Naive thymus-derived CD4-positive, alpha-beta T cell (primary cell): ENCODE measurements around the gene TECPR2. TPM values are rescaled to one million over a fixed set of nuclear protein-coding genes. Genes with fewer than 3 reads are reported as not detected.

ENCODE experiments used
- ATAC-seq: fragments of 150-1000 bp; cut with Tn5 transposase; 2 replicates; pipeline ENCODE4 v1.10.0; 2021; ENCODE audit warnings: mild to moderate bottlenecking, moderate library complexity
- CTCF ChIA-PET: fragments of 350-600 bp; sonication (Branson Sonifier 250); formaldehyde crosslinking; loops from one replicate; lab custom pipeline; 2021; ENCODE audit warnings: antibody characterized with exemption; lab: Charles Lee
- POLR2A ChIA-PET: fragments of 350-600 bp; sonication (Branson Sonifier 250); formaldehyde crosslinking; loops from one replicate; lab custom pipeline; 2021; ENCODE audit warnings: antibody characterized with exemption, inconsistent platforms; lab: Charles Lee
- DNase-seq, 9 donors: peaks; one replicate each; pipeline versions ENCODE4 v3.0.0 to v3.0.0-alpha.2; 2020 to 2022; ENCODE audit warnings: mixed read lengths in 1 of 9
- H3K27ac ChIP-seq: one replicate; pipeline ENCODE4 v1.7.0; 2013; ENCODE audit warnings: mild to moderate bottlenecking, low read depth, low read length, moderate library complexity
- H3K27me3 ChIP-seq, 2 donors: one replicate each; pipeline ENCODE4 v1.7.0; 2013; ENCODE audit warnings: low read length in 2 of 2, mild to moderate bottlenecking in 2 of 2, moderate library complexity in 2 of 2; ENCODE audit not compliant: control insufficient read depth in 2 of 2, insufficient read depth in 2 of 2
- H3K36me3 ChIP-seq, 3 experiments: 1 replicate in 2 of 3; 2 replicates in 1 of 3; pipeline ENCODE4 v1.7.0; 2013; ENCODE audit warnings: low read length in 3 of 3, mild to moderate bottlenecking in 3 of 3, moderate library complexity in 1 of 3; ENCODE audit not compliant: insufficient read depth in 3 of 3, control insufficient read depth in 2 of 3
- H3K4me1 ChIP-seq, 2 donors: one replicate each; pipeline ENCODE4 v1.7.0; 2013; ENCODE audit warnings: low read length in 2 of 2, mild to moderate bottlenecking in 2 of 2, moderate library complexity in 1 of 2; ENCODE audit not compliant: control insufficient read depth in 2 of 2, insufficient read depth in 2 of 2
- H3K4me3 ChIP-seq: 2 replicates; pipeline ENCODE4 v1.7.0; 2013; ENCODE audit warnings: mild to moderate bottlenecking, low read length
- H3K9me3 ChIP-seq, 3 experiments: 1 replicate in 2 of 3; 2 replicates in 1 of 3; pipeline ENCODE4 v1.7.0; 2013; ENCODE audit warnings: low read length in 3 of 3; ENCODE audit not compliant: control insufficient read depth in 2 of 3
- H3K27ac Mint-ChIP-seq, 9 donors: one replicate each; pipeline ENCODE4 v1.8.0; 2020 to 2022; ENCODE audit warnings: mixed read lengths in 9 of 9, mild to moderate bottlenecking in 8 of 9, moderate library complexity in 5 of 9, inconsistent platforms in 2 of 9
- H3K27me3 Mint-ChIP-seq, 5 donors: one replicate each; pipeline ENCODE4 v1.8.0; 2021 to 2022; ENCODE audit warnings: mixed read lengths in 5 of 5, mild to moderate bottlenecking in 1 of 5
- H3K36me3 Mint-ChIP-seq, 5 donors: one replicate each; pipeline ENCODE4 v1.8.0; 2020 to 2022; ENCODE audit warnings: mixed read lengths in 5 of 5, mild to moderate bottlenecking in 3 of 5, inconsistent platforms in 1 of 5
- H3K4me1 Mint-ChIP-seq, 7 donors: one replicate each; pipeline ENCODE4 v1.8.0; 2020 to 2022; ENCODE audit warnings: mixed read lengths in 7 of 7, mild to moderate bottlenecking in 3 of 7, inconsistent platforms in 1 of 7
- H3K4me3 Mint-ChIP-seq, 10 donors: one replicate each; pipeline ENCODE4 v1.8.0; 2020 to 2022; ENCODE audit warnings: mild to moderate bottlenecking in 10 of 10, mixed read lengths in 10 of 10, moderate library complexity in 6 of 10, inconsistent platforms in 2 of 10
- H3K9me3 Mint-ChIP-seq, 11 donors: one replicate each; pipeline ENCODE4 v1.8.0; 2020 to 2022; ENCODE audit warnings: mixed read lengths in 11 of 11, mild to moderate bottlenecking in 4 of 11, inconsistent platforms in 1 of 11, moderate library complexity in 1 of 11
- intact Hi-C, 2 donors: fragments of 100-400 bp; cut with micrococcal nuclease; formaldehyde crosslinking; loops; one replicate each; pipeline ENCODE4 v1.15.1; 2023
- polyA plus RNA-seq, 2 donors: library from polyadenylated mRNA; unstranded; fragments of 300-500 nt; fragmentation: Illumina TruSeq; gene quantifications; one replicate each; pipeline ENCODE4 v1.2.3, GENCODE V29; 2021
- total RNA-seq, 6 experiments: library from RNA in 5 of 6; stranded (reverse) in 5 of 6; gene quantifications; 1 replicate in 5 of 6; 2 replicates in 1 of 6; pipeline ENCODE4 v1.2.3 and lab custom pipeline; 2021 to 2026

Gene TECPR2
- 10 to 100 TPM in 3 of 5 experiments, 1 to 10 TPM in 2; 8.7 to 12.9 (median 11.4) TPM for total RNA-seq
- polyA plus RNA-seq: 1 to 10 TPM; 5.2 to 6.7 TPM
- 25.6 reads per million, percentile 56 among the genes with 10 or more reads in this experiment for total RNA-seq (lab: John Stamatoyannopoulos, UW)

GRCh38 chr14:102362545-102363181 is at the start of gene TECPR2, which contains the start of gene CINP:
TSS of gene TECPR2 (plus strand) at chr14:102362941. CDS start at chr14:102376722, 13,781 bp downstream.
TSS of gene CINP (minus strand) at chr14:102362890. CDS start at chr14:102362851, 39 bp downstream.
- H3K4me3 Mint-ChIP-seq: peak within 1 kb of the TSS in 6 of 10 donors; percentile 92 to 97 (median 95)
- peaks cover 4 to 17% (median 5%) of the 10 kb centered on the region in 5 donors for H3K36me3 Mint-ChIP-seq
- Histone ChIP-seq H3K9me3 (no peaks in the 10 kb centered on the region), H3K27ac (peak within 1 kb of the TSS; percentile 87), H3K36me3 (peaks cover 0 to 12% (median 6%) of the 10 kb centered on the region in 3 experiments), H3K4me3 (peak within 1 kb of the TSS; percentile 96), H3K4me1 (peaks cover 6 to 15% of the 10 kb centered on the region in 2 donors), H3K27me3 (no peaks in the 10 kb centered on the region)
- intact Hi-C loops: loop anchor here (1.0 to 5.0 kb wide), 14 partner anchors 33 to 1560 kb away; partner anchors contain the start of genes WDR20 (in 2 of the 2), ZNF839 (in 2 of the 2), EIF5 (in 1 of the 2) and HSP90AA1 (in 1 of the 2)
- no peaks in the 10 kb centered on the region for H3K27me3 Mint-ChIP-seq
- CTCF ChIA-PET: no interaction called here
- ATAC-seq (peak; percentile 97), DNase-seq (peak; percentile 88 to 95 (median 92))
- POLR2A ChIA-PET: interaction anchor here (0.5 to 1.7 kb wide), 10 partner anchors 8 to 1022 kb away, joined by 3 to 6 read pairs (median 4); partner anchors contain the start of gene ZNF839
- peak within 1 kb of the TSS; percentile 82 to 99 (median 96) for H3K27ac Mint-ChIP-seq
- no peaks in the 10 kb centered on the region for H3K9me3 Mint-ChIP-seq
- peaks cover 17 to 42% (median 36%) of the 10 kb centered on the region in 7 donors for H3K4me1 Mint-ChIP-seq

- H3K9me3 Mint-ChIP-seq: peaks cover 0 to 16% (median 0%) of the 10 kb centered on the region in 11 donors
- H3K4me3 ChIP-seq: peak overlapping the region; percentile 89
- peak overlapping the region; percentile 66 to 90 (median 83) for H3K27ac Mint-ChIP-seq
- H3K36me3 Mint-ChIP-seq: no peaks in the 10 kb centered on the region
- peaks cover 30 to 54% (median 51%) of the 10 kb centered on the region in 7 donors for H3K4me1 Mint-ChIP-seq
- ChIA-PET POLR2A (interaction anchor here (0.5 to 1.9 kb wide), 7 partner anchors 9 to 607 kb away, joined by 3 to 5 read pairs (median 3); partner anchors contain the start of gene MOK), CTCF (interaction anchor here (0.7 to 2.2 kb wide), 10 partner anchors 10 to 351 kb away, joined by 3 to 15 read pairs (median 3); partner anchors contain the start of gene MOK)
- peak overlapping the region; percentile 36 for H3K27ac ChIP-seq
- peak; percentile 84 for ATAC-seq
- intact Hi-C loops: loop anchor here (1.0 to 5.0 kb wide), 12 partner anchors 9 to 607 kb away; partner anchors contain the start of genes MOK (in 2 of the 2), TRAF3 (in 2 of the 2), WDR20 (in 2 of the 2) and HSP90AA1 (in 1 of the 2)
- H3K36me3 ChIP-seq: no peaks in the 10 kb centered on the region
- DNase-seq: peak; percentile 61 to 84 (median 76)
- H3K9me3 ChIP-seq: no peaks in the 10 kb centered on the region
- H3K4me1 ChIP-seq: peaks cover 28 to 35% of the 10 kb centered on the region in 2 donors
- H3K27me3 ChIP-seq: no peaks in the 10 kb centered on the region
- peak overlapping the region; percentile 87 to 97 (median 92) for H3K4me3 Mint-ChIP-seq
- H3K27me3 Mint-ChIP-seq: peaks cover 0 to 6% (median 0%) of the 10 kb centered on the region in 5 donors
Observed at GRCh38 chr14:102314242-102315011, 48.3 kb upstream of the TECPR2 start.

GRCh38 chr14:102315121-102315520 is 47.6 kb upstream of the TECPR2 start:
- H3K36me3 ChIP-seq: no peaks in the 10 kb centered on the region
- ChIA-PET CTCF (interaction anchor here (1.0 to 2.2 kb wide), 5 partner anchors 11 to 296 kb away, joined by 3 to 15 read pairs (median 4); partner anchors contain the start of gene MOK), POLR2A (interaction anchor here (0.5 to 5.6 kb wide), 4 partner anchors 10 to 460 kb away, joined by 3 to 40 read pairs (median 4); partner anchors contain the start of gene MOK)
- peak overlapping the region; percentile 87 to 97 (median 92) for H3K4me3 Mint-ChIP-seq
- H3K9me3 ChIP-seq: no peaks in the 10 kb centered on the region
- H3K4me1 Mint-ChIP-seq: peaks cover 31 to 57% (median 53%) of the 10 kb centered on the region in 7 donors
- ATAC-seq (no peak), DNase-seq (no peak)
- peaks cover 29 to 35% of the 10 kb centered on the region in 2 donors for H3K4me1 ChIP-seq
- no peaks in the 10 kb centered on the region for H3K27me3 ChIP-seq
- H3K27me3 Mint-ChIP-seq: peaks cover 0 to 6% (median 0%) of the 10 kb centered on the region in 5 donors
- no peak overlapping the region for H3K4me3 ChIP-seq
- H3K9me3 Mint-ChIP-seq: peaks cover 0 to 16% (median 0%) of the 10 kb centered on the region in 11 donors
- no peak overlapping the region for H3K27ac ChIP-seq
- peak overlapping the region in 6 of 9 donors; percentile 23 to 78 (median 40) for H3K27ac Mint-ChIP-seq
- intact Hi-C loops: loop anchor here (2.0 to 5.0 kb wide), 5 partner anchors 176 to 608 kb away; partner anchors contain the start of genes TRAF3 (in 2 of the 2), HSP90AA1 (in 1 of the 2), RCOR1 (in 1 of the 2) and WDR20 (in 1 of the 2)
- no peaks in the 10 kb centered on the region for H3K36me3 Mint-ChIP-seq

- POLR2A ChIA-PET: interaction anchor here (0.6 to 5.6 kb wide), 6 partner anchors 11 to 92 kb away, joined by 3 to 40 read pairs (median 4); partner anchors contain the start of gene MOK
- no peak for ATAC-seq
- peak overlapping the region; percentile 95 to 99 (median 98) for H3K27ac Mint-ChIP-seq
- H3K9me3 Mint-ChIP-seq: peaks cover 0 to 16% (median 0%) of the 10 kb centered on the region in 11 donors
- Histone ChIP-seq H3K9me3 (no peaks in the 10 kb centered on the region), H3K4me3 (peak overlapping the region; percentile 84), H3K27ac (peak overlapping the region; percentile 62), H3K36me3 (no peaks in the 10 kb centered on the region), H3K27me3 (no peaks in the 10 kb centered on the region), H3K4me1 (peaks cover 37 to 43% of the 10 kb centered on the region in 2 donors)
- H3K4me1 Mint-ChIP-seq: peaks cover 34 to 70% (median 63%) of the 10 kb centered on the region in 7 donors
- H3K27me3 Mint-ChIP-seq: peaks cover 0 to 6% (median 0%) of the 10 kb centered on the region in 5 donors
- CTCF ChIA-PET: interaction anchor here (0.6 to 0.7 kb wide), 3 partner anchors 306 to 1671 kb away, joined by 3 read pairs; no protein-coding TSS in a partner anchor
- intact Hi-C loops: loop anchor here (1.0 to 5.0 kb wide), 7 partner anchors 192 to 609 kb away; partner anchors contain the start of genes TRAF3 (in 2 of the 2), ANKRD9 (in 1 of the 2) and RCOR1 (in 1 of the 2)
- no peaks in the 10 kb centered on the region for H3K36me3 Mint-ChIP-seq
- peak in 1 of 9 donors; percentile 78 for DNase-seq
- peak overlapping the region; percentile 91 to 99 (median 97) for H3K4me3 Mint-ChIP-seq
Observed at GRCh38 chr14:102316338-102316742, 46.4 kb upstream of the TECPR2 start.

GRCh38 chr14:102316743-102317563 is 45.8 kb upstream of the TECPR2 start:
- intact Hi-C loops: loop anchor here (1.0 to 5.0 kb wide), 9 partner anchors 192 to 610 kb away; partner anchors contain the start of genes RCOR1 (in 2 of the 2), TRAF3 (in 2 of the 2) and ANKRD9 (in 1 of the 2)
- Histone ChIP-seq H3K36me3 (peaks cover 0 to 3% (median 0%) of the 10 kb centered on the region in 3 experiments), H3K27ac (peak overlapping the region; percentile 62), H3K4me1 (peaks cover 37 to 43% of the 10 kb centered on the region in 2 donors), H3K4me3 (peak overlapping the region; percentile 84), H3K9me3 (no peaks in the 10 kb centered on the region), H3K27me3 (no peaks in the 10 kb centered on the region)
- peaks cover 34 to 76% (median 64%) of the 10 kb centered on the region in 7 donors for H3K4me1 Mint-ChIP-seq
- DNase-seq (peak; percentile 90 to 99 (median 95)), ATAC-seq (peak; percentile 77)
- peaks cover 0 to 6% (median 0%) of the 10 kb centered on the region in 5 donors for H3K27me3 Mint-ChIP-seq
- H3K9me3 Mint-ChIP-seq: peaks cover 0 to 16% (median 0%) of the 10 kb centered on the region in 11 donors
- H3K4me3 Mint-ChIP-seq: peak overlapping the region; percentile 91 to 99 (median 97)
- no peaks in the 10 kb centered on the region for H3K36me3 Mint-ChIP-seq
- ChIA-PET CTCF (interaction anchor here (0.5 to 1.6 kb wide), 6 partner anchors 23 to 367 kb away, joined by 3 to 5 read pairs (median 3); no protein-coding TSS in a partner anchor), POLR2A (interaction anchor here (0.6 to 5.6 kb wide), 8 partner anchors 12 to 368 kb away, joined by 3 to 40 read pairs (median 4); partner anchors contain the start of genes CINP, MOK and TECPR2)
- H3K27ac Mint-ChIP-seq: peak overlapping the region; percentile 95 to 99 (median 98)
